Measurements from ENCODE around the gene FXYD6.
A peak's percentile ranks its signal among the peaks of the same experiment; 100 is the strongest.
"Not testable (repeated sequence)": the region's sequence is repeated elsewhere in the genome, so short reads cannot be mapped to it uniquely, and the experiment has no call there.

Gene FXYD6

DNA sequence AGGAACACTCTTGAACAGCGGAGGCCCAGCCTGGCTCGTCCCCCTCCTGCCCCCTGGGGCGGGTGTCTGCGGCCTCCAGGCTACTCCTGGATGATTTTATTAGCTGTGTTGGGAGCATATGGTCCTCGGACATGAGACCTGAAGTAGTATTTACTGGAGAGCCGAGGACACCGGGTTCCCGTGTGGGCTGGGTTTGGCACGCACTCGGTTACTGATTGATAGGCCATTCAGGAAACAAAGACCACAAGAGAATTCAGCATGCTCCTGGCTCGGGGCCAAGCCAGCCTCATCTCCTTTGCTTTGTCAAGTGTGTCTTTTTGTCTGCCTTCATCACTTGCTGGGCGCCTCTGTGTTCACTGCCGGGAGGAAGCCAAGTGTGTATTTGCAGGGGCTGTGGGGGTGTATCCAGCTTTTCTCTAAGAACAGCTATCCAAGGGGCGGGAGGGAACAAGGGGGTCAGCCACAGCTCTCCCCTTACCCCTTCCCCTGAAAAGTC lies 61.6 kb downstream of the FXYD6 start:
- TF ChIP-seq, protein P1, sequence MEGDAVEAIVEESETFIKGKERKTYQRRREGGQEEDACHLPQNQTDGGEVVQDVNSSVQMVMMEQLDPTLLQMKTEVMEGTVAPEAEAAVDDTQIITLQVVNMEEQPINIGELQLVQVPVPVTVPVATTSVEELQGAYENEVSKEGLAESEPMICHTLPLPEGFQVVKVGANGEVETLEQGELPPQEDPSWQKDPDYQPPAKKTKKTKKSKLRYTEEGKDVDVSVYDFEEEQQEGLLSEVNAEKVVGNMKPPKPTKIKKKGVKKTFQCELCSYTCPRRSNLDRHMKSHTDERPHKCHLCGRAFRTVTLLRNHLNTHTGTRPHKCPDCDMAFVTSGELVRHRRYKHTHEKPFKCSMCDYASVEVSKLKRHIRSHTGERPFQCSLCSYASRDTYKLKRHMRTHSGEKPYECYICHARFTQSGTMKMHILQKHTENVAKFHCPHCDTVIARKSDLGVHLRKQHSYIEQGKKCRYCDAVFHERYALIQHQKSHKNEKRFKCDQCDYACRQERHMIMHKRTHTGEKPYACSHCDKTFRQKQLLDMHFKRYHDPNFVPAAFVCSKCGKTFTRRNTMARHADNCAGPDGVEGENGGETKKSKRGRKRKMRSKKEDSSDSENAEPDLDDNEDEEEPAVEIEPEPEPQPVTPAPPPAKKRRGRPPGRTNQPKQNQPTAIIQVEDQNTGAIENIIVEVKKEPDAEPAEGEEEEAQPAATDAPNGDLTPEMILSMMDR (IDR thresholded peaks at IDR 0.05; ENCODE audit: low read depth, low read length): no peak
- no peak for DNase-seq (ENCODE audit: extremely low read depth, low read depth)

DNA sequence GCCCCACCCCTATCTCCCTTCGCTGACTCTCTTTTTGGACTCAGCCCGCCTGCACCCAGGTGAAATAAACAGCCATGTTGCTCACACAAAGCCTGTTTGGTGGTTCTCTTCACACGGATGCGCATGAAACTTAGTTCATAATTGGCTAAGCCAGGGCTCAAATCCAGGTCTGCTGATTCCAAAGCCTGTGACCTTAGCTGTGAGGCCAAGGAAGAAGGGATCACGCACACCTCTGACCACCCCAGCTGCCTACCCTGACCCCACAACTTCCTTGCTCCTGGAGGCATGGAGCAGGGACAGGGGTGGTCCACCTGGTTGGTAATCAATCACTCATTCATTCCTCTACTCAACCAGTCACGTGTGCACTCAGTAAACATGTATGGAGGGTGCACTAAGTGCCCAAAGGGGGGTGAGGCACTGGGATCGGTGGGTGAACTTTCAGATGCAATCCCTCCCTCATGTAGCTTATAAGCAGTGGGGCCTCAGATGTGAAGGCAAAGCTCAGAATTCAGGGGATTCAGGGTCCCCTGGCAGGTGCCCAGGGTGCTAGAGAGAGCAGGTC lies 62.2 kb downstream of the FXYD6 start:
- DNase-seq (ENCODE audit: extremely low read depth, low read depth): no peak
- TF ChIP-seq, protein P1 (IDR thresholded peaks at IDR 0.05; ENCODE audit: low read depth, low read length): no peak

DNA sequence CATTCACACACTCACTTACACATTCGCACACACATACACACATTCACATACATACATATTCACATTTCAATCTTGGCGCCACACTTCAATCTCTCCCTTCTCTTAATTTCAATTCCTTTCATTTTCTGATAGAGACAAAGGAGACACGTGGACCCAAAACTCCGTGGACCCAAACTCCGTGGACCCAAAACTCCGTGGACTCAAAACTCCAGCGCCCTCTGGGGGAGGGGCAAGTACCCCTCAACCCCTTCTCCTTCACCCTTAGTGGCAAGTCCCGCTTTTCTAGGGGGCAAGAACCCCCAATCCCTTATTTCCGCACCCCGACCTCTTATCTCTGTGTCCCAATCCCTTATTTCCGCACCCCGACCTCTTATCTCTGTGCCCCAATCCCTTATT lies 66.4 kb downstream of the FXYD6 start:
- not testable (repeated sequence) for DNase-seq (ENCODE audit: extremely low read depth, low read depth)

DNA sequence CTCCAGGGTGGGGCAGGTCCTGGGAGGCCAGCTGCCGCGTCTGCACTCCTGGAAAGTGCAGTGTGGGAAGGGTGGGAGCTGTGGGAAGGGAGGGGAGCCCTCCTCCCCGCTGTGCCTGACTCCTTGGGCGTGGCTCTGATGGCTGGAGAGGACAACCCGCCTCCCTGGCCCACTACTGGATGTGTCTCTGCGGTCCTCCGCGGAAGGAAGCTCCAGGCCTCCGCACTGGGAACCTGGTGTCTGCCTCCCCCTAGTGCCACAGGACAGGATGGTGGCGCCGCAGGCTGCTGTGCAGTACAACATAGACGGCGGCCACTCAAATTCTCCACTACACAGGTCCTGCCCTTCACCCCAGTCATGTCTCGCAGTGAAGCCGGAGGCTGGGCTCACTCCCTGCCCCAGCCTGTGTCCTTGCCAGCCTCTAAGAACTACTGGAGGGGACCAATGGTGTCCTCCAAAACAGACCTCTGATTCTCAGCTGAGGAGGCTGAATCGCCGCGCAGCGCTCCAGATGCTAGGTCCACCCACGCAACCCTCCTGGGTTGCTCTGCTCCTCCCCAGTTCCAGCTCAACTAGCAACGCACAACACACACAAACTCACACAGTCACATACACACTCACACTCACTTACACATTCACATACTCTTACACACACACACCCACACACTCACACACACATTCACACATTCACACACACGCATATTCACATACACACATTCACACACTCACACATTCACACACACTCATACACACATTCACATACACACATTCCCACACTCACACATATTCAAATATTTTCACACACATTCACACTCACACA lies 67.0 kb downstream of the FXYD6 start:
- DNase-seq (ENCODE audit: extremely low read depth, low read depth): no peak
- TF ChIP-seq, protein P1 (IDR thresholded peaks at IDR 0.05; ENCODE audit: low read depth, low read length): peak; percentile 41

DNA sequence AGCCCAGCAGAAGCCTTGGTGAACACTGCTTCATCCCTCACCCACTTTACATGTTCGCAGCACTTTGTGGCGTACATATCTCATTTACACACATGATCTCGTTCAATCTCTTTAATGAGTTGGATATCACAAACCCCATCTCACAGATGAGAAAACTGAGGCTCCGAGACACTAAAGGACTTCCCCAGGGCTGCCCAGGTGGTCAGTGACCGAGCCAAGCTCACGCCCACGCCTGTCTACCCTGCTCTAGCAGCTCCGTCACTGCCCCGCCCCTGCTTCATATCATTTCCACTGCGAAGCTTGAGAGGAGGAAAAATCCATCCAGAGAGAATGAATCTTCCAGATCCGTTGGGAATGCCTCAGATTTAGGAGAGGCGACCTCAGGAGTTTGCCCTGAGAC lies 67.7 kb downstream of the FXYD6 start:
- TF ChIP-seq, protein P1 (IDR thresholded peaks at IDR 0.05; ENCODE audit: low read depth, low read length): no peak
- DNase-seq (ENCODE audit: extremely low read depth, low read depth): no peak

DNA sequence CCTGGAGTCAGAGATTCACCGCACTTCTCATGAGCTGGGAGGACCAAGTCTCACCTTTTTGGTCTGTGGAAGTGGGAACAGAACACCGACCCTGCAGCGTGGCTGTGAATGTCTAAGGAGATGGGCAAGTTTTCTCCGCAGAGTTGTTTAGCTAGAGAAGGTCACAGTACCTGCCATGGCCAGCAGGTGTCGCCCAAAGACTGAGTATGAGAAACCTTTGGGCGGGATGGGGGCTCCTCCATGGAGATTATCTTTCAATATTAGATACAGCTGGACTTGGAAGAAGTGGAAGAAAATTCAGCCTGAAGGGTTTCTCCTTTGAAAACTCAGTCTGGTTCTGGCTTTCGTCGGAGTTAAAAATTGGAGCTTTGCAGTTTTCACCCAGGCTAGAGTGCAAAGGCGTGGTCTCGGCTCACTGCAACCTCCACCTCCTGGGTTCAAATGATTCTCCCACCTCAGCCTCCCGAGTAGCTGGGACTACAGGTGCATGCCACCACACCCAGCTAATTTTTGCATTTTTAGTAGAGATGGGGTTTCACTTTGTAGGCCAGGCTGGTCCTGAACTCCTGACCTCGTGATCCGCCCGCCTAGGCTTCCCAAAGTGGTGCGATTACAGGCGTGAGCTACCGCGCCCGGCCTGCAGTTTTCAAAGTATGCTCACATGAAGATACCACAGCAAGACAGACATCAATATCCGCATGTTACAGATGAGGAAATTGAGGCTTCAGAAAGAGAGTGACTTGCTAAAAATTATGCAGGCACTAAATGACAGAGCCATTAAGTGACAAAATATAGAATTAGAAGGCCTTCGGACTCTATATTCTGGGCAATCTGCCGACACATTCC lies 68.8 kb downstream of the FXYD6 start:
- TF ChIP-seq, protein P1 (IDR thresholded peaks at IDR 0.05; ENCODE audit: low read depth, low read length): peak; percentile 92
- DNase-seq (ENCODE audit: extremely low read depth, low read depth): peak; percentile 31

DNA sequence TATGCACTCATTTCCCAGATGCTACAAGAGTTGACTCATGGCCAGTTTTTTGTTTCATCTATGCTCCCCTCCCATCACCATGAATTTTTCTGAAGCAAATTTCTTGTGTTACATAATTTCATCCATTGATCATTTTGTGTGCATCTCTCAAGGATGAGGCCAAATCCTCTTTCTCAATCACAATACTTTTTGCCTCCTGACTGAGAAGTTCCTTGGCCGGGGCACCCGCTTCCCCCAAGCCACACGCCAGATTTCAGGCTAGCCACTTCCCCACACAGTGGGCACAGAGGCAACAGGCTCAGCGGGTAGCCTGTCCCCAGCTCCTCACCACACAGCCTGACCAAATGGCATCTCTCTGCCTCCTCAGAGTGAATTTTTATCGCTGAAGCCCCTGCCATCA lies 69.6 kb downstream of the FXYD6 start:
- TF ChIP-seq, protein P1 (IDR thresholded peaks at IDR 0.05; ENCODE audit: low read depth, low read length): no peak
- no peak for DNase-seq (ENCODE audit: extremely low read depth, low read depth)

All from AG09319 (cell line).